ENCODE data around the gene HFE. TPM values are rescaled to one million over a fixed set of nuclear protein-coding genes. Genes with fewer than 3 reads are reported as not detected.

HFE gene
- total and polyA plus RNA-seq, 2 of the 13 experiments (the other 11 are each of a cell fraction or from before 2014, with no cell fraction given): 3.7 to 6.3 TPM

- TF ChIP-seq ZNF318 (CRISPR knock-in tag; IDR thresholded peaks at IDR 0.05) (no peak), ZSCAN22 (CRISPR knock-in tag; IDR thresholded peaks at IDR 0.05) (no peak), THAP7 (CRISPR knock-in tag; IDR thresholded peaks at IDR 0.05) (peak; percentile 72; the same call in 1 of the 2 replicates), SRY (CRISPR knock-in tag; IDR thresholded peaks at IDR 0.05) (peak; percentile 97), POLR2AphosphoS5 (IDR thresholded peaks at IDR 0.05; ENCODE audit: low read depth, low read length) (peak; percentile 93), ATF4 (CRISPR knock-in tag; IDR thresholded peaks at IDR 0.05) (peak; percentile 73 to 85), CBX2 (IDR thresholded peaks at IDR 0.05; ENCODE audit: low read depth, low read length) (no peak), CBX2 (CRISPR knock-in tag; IDR thresholded peaks at IDR 0.05; ENCODE audit: low read depth) (no peak), ZNF570 (CRISPR knock-in tag; IDR thresholded peaks at IDR 0.05; ENCODE audit: borderline replicate concordance) (no peak), MIER2 (CRISPR knock-in tag; IDR thresholded peaks at IDR 0.05) (no peak)
- TF ChIP-seq, protein P1, sequence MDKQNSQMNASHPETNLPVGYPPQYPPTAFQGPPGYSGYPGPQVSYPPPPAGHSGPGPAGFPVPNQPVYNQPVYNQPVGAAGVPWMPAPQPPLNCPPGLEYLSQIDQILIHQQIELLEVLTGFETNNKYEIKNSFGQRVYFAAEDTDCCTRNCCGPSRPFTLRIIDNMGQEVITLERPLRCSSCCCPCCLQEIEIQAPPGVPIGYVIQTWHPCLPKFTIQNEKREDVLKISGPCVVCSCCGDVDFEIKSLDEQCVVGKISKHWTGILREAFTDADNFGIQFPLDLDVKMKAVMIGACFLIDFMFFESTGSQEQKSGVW (CRISPR knock-in tag; IDR thresholded peaks at IDR 0.05; ENCODE audit: borderline replicate concordance): peak; percentile 88
- TF ChIP-seq, protein P2, sequence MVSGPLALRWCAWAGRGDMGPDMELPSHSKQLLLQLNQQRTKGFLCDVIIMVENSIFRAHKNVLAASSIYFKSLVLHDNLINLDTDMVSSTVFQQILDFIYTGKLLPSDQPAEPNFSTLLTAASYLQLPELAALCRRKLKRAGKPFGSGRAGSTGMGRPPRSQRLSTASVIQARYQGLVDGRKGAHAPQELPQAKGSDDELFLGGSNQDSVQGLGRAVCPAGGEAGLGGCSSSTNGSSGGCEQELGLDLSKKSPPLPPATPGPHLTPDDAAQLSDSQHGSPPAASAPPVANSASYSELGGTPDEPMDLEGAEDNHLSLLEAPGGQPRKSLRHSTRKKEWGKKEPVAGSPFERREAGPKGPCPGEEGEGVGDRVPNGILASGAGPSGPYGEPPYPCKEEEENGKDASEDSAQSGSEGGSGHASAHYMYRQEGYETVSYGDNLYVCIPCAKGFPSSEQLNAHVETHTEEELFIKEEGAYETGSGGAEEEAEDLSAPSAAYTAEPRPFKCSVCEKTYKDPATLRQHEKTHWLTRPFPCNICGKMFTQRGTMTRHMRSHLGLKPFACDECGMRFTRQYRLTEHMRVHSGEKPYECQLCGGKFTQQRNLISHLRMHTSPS (CRISPR knock-in tag; IDR thresholded peaks at IDR 0.05; ENCODE audit: low read depth): peak; percentile 20; the same call in 1 of the 2 replicates
- TF ChIP-seq, protein P3, sequence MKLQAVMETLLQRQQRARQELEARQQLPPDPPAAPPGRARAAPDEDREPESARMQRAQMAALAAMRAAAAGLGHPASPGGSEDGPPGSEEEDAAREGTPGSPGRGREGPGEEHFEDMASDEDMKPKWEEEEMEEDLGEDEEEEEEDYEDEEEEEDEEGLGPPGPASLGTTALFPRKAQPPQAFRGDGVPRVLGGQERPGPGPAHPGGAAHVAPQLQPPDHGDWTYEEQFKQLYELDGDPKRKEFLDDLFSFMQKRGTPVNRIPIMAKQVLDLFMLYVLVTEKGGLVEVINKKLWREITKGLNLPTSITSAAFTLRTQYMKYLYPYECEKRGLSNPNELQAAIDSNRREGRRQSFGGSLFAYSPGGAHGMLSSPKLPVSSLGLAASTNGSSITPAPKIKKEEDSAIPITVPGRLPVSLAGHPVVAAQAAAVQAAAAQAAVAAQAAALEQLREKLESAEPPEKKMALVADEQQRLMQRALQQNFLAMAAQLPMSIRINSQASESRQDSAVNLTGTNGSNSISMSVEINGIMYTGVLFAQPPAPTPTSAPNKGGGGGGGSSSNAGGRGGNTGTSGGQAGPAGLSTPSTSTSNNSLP (IDR thresholded peaks at IDR 0.05; ENCODE audit: low read depth, low read length): no peak; the same call in 1 of the 2 replicates
Observed at GRCh38 chr6:26055719-26056582, 31.3 kb upstream of the HFE start (continued).
